Peyer's patch (tissue), 4 donors: ENCODE measurements around the gene CYP4F11.

Source experiments
- CTCF ChIP-seq, 6 experiments: fragments of 450-650 bp in 4 of 6; fragments of 200-600 bp in 2 of 6; sonication (generic) in 1 of 6; IDR thresholded peaks; one replicate each; pipeline ENCODE4 v1.5.1; 2017 to 2019; ENCODE audit warnings: antibody characterized with exemption in 6 of 6, mild to moderate bottlenecking in 3 of 6, moderate library complexity in 1 of 6
- POLR2A ChIP-seq, 2 donors: fragments of 450-650 bp; IDR thresholded peaks; one replicate each; pipeline ENCODE4 v1.5.1; 2017; ENCODE audit warnings: antibody characterized with exemption in 2 of 2, mild to moderate bottlenecking in 2 of 2, moderate library complexity in 2 of 2

GRCh38 chr19:15937771-15938170 is 3.4 kb upstream of the CYP4F11 start:
- no peak for TF ChIP-seq CTCF (IDR thresholded peaks at IDR 0.05)
- TF ChIP-seq POLR2A (IDR thresholded peaks at IDR 0.05): no peak
